SK-N-SH treated with all-trans-retinoic acid at 6 μM for 48 hours (cell line): ENCODE measurements around the gene IGFL2.

Experiments used
- ATAC-seq: fragments of 200-7000 bp; cut with Tn5 transposase; 3 replicates; pipeline ENCODE4 v1.9.1; 2020; ENCODE audit warnings: mild to moderate bottlenecking, moderate library complexity
- ARNTL ChIP-seq: fragments of 450-650 bp; formaldehyde crosslinking; IDR thresholded peaks from 2 replicates; pipeline ENCODE4 v1.5.0; 2020; ENCODE audit warnings: low read depth, mild to moderate bottlenecking, moderate library complexity, borderline replicate concordance
- CSDC2 ChIP-seq: fragments of 250-450 bp; sonication (Bioruptor Pico); IDR thresholded peaks from 2 replicates; pipeline ENCODE4 v1.5.0; 2020; ENCODE audit warnings: mild to moderate bottlenecking, moderate library complexity
- ESRRG ChIP-seq: fragments of 250-450 bp; sonication (Bioruptor Pico); IDR thresholded peaks from 2 replicates; pipeline ENCODE4 v1.6.1; 2021; ENCODE audit warnings: mild to moderate bottlenecking
- GLIS3 ChIP-seq: fragments of 250-450 bp; sonication (Bioruptor Pico); IDR thresholded peaks from 2 replicates; pipeline ENCODE4 v1.5.0; 2020; ENCODE audit warnings: mild to moderate bottlenecking, moderate library complexity
- ISL1 ChIP-seq: fragments of 250-450 bp; sonication (Bioruptor Pico); IDR thresholded peaks from 2 replicates; pipeline ENCODE4 v2.1.2; 2022; ENCODE audit warnings: mild to moderate bottlenecking, moderate library complexity
- OSR1 ChIP-seq: fragments of 250-450 bp; sonication (Bioruptor Pico); IDR thresholded peaks from 2 replicates; pipeline ENCODE4 v1.8.0; 2022; ENCODE audit warnings: moderate library complexity, mild to moderate bottlenecking, inconsistent platforms
- PPARA ChIP-seq: fragments of 250-450 bp; sonication (Bioruptor Pico); IDR thresholded peaks from 2 replicates; pipeline ENCODE4 v1.5.0; 2020; ENCODE audit warnings: mild to moderate bottlenecking, borderline replicate concordance
- RARB ChIP-seq: fragments of 250-450 bp; sonication (Bioruptor Pico); IDR thresholded peaks from 2 replicates; pipeline ENCODE4 v1.8.0; 2021; ENCODE audit warnings: mild to moderate bottlenecking, moderate library complexity
- SNAI2 ChIP-seq: fragments of 250-450 bp; sonication (Bioruptor Pico); IDR thresholded peaks from 2 replicates; pipeline ENCODE4 v1.5.0; 2020; ENCODE audit warnings: mild to moderate bottlenecking, moderate library complexity
- TCF4 ChIP-seq: fragments of 250-450 bp; sonication (Bioruptor Pico); IDR thresholded peaks from 2 replicates; pipeline ENCODE4 v1.8.0; 2021; ENCODE audit warnings: mild to moderate bottlenecking, moderate library complexity, borderline replicate concordance
- TOX ChIP-seq: fragments of 250-450 bp; sonication (Bioruptor Pico); IDR thresholded peaks from 2 replicates; pipeline ENCODE4 v1.8.0; 2021; ENCODE audit warnings: mild to moderate bottlenecking, moderate library complexity, borderline replicate concordance
- TSHZ2 ChIP-seq: fragments of 250-450 bp; sonication (Bioruptor Pico); IDR thresholded peaks from 2 replicates; pipeline ENCODE4 v1.5.0; 2020; ENCODE audit warnings: mild to moderate bottlenecking, moderate library complexity
- ZC3H10 ChIP-seq: fragments of 250-450 bp; sonication (Bioruptor Pico); IDR thresholded peaks from 2 replicates; pipeline ENCODE4 v1.5.1; 2021; ENCODE audit warnings: mild to moderate bottlenecking, moderate library complexity
- ZFP3 ChIP-seq: fragments of 250-450 bp; sonication (Bioruptor Pico); IDR thresholded peaks from 2 replicates; pipeline ENCODE4 v1.5.0; 2020; ENCODE audit warnings: mild to moderate bottlenecking, moderate library complexity
- ZFP30 ChIP-seq: fragments of 450-650 bp; formaldehyde crosslinking; IDR thresholded peaks from 2 replicates; pipeline ENCODE4 v1.5.0; 2022; ENCODE audit warnings: mild to moderate bottlenecking, moderate library complexity
- ZNF565 ChIP-seq: fragments of 450-650 bp; formaldehyde crosslinking; conservative IDR thresholded peaks from 2 replicates; pipeline ENCODE4 v1.5.0; 2020; ENCODE audit warnings: low read depth, mild to moderate bottlenecking, moderate library complexity
- ZNF70 ChIP-seq: fragments of 450-650 bp; formaldehyde crosslinking; IDR thresholded peaks from 2 replicates; pipeline ENCODE4 v1.5.0; 2020; ENCODE audit warnings: mild to moderate bottlenecking, moderate library complexity
- ZNF8 ChIP-seq: fragments of 450-650 bp; formaldehyde crosslinking; IDR thresholded peaks from 2 replicates; pipeline ENCODE4 v1.5.0; 2020; ENCODE audit warnings: mild to moderate bottlenecking, moderate library complexity
- TF ChIP-seq, protein P1 (sequence below): fragments of 250-450 bp; sonication (Bioruptor Pico); IDR thresholded peaks from 2 replicates; pipeline ENCODE4 v1.8.0; 2020; ENCODE audit warnings: mild to moderate bottlenecking, moderate library complexity, borderline replicate concordance
- TF ChIP-seq, protein P2 (sequence below): fragments of 250-450 bp; sonication (Bioruptor Pico); IDR thresholded peaks from 2 replicates; pipeline ENCODE4 v1.5.1; 2020; ENCODE audit warnings: low read depth, mild to moderate bottlenecking, moderate library complexity
- TF ChIP-seq, protein P3 (sequence below): fragments of 250-450 bp; sonication (Bioruptor Pico); IDR thresholded peaks from 2 replicates; pipeline ENCODE4 v1.8.0; 2021; ENCODE audit warnings: low read depth, mild to moderate bottlenecking, moderate library complexity, borderline replicate concordance

The IGFL2 gene

DNA sequence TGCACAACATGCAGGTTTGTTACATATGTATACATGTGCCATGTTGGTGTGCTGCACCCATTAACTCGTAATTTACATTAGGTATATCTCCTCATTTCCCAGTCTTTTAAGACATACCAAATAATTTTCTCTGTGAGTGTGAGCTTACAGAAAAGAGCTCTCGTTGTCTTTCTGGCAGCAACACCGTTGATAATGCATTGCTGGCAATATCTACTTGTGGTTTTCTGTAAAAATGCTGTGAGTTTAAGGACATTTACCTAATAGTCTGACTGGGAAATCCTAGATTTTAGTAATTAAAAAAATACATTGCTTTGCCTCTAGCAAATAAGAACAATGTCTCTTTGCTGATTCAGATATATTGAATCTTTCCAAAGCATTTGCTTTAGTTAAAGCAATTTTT, 31.9 kb upstream of the IGFL2 start:
- TF ChIP-seq ZFP3 (CRISPR knock-in tag) (no peak), ESRRG (CRISPR knock-in tag) (no peak), ZC3H10 (CRISPR knock-in tag) (no peak), SNAI2 (CRISPR knock-in tag) (no peak), ARNTL (CRISPR knock-in tag) (no peak), TOX (no peak), RARB (CRISPR knock-in tag) (no peak), ZNF70 (CRISPR knock-in tag) (no peak), TCF4 (CRISPR knock-in tag) (no peak), GLIS3 (CRISPR knock-in tag) (no peak), ZFP30 (CRISPR knock-in tag) (no peak), ZNF8 (CRISPR knock-in tag) (no peak), CSDC2 (CRISPR knock-in tag) (no peak), OSR1 (CRISPR knock-in tag) (no peak), PPARA (CRISPR knock-in tag) (no peak)
- TF ChIP-seq, protein P1, sequence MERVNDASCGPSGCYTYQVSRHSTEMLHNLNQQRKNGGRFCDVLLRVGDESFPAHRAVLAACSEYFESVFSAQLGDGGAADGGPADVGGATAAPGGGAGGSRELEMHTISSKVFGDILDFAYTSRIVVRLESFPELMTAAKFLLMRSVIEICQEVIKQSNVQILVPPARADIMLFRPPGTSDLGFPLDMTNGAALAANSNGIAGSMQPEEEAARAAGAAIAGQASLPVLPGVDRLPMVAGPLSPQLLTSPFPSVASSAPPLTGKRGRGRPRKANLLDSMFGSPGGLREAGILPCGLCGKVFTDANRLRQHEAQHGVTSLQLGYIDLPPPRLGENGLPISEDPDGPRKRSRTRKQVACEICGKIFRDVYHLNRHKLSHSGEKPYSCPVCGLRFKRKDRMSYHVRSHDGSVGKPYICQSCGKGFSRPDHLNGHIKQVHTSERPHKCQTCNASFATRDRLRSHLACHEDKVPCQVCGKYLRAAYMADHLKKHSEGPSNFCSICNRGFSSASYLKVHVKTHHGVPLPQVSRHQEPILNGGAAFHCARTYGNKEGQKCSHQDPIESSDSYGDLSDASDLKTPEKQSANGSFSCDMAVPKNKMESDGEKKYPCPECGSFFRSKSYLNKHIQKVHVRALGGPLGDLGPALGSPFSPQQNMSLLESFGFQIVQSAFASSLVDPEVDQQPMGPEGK (CRISPR knock-in tag), result no peak
- TF ChIP-seq, protein P2, sequence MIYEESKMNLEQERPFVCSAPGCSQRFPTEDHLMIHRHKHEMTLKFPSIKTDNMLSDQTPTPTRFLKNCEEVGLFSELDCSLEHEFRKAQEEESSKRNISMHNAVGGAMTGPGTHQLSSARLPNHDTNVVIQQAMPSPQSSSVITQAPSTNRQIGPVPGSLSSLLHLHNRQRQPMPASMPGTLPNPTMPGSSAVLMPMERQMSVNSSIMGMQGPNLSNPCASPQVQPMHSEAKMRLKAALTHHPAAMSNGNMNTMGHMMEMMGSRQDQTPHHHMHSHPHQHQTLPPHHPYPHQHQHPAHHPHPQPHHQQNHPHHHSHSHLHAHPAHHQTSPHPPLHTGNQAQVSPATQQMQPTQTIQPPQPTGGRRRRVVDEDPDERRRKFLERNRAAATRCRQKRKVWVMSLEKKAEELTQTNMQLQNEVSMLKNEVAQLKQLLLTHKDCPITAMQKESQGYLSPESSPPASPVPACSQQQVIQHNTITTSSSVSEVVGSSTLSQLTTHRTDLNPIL (CRISPR knock-in tag), result no peak
- TF ChIP-seq, protein P3, sequence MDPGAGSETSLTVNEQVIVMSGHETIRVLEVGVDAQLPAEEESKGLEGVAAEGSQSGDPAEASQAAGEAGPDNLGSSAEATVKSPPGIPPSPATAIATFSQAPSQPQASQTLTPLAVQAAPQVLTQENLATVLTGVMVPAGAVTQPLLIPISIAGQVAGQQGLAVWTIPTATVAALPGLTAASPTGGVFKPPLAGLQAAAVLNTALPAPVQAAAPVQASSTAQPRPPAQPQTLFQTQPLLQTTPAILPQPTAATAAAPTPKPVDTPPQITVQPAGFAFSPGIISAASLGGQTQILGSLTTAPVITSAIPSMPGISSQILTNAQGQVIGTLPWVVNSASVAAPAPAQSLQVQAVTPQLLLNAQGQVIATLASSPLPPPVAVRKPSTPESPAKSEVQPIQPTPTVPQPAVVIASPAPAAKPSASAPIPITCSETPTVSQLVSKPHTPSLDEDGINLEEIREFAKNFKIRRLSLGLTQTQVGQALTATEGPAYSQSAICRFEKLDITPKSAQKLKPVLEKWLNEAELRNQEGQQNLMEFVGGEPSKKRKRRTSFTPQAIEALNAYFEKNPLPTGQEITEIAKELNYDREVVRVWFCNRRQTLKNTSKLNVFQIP (CRISPR knock-in tag), result no peak
- no peak for ATAC-seq

DNA sequence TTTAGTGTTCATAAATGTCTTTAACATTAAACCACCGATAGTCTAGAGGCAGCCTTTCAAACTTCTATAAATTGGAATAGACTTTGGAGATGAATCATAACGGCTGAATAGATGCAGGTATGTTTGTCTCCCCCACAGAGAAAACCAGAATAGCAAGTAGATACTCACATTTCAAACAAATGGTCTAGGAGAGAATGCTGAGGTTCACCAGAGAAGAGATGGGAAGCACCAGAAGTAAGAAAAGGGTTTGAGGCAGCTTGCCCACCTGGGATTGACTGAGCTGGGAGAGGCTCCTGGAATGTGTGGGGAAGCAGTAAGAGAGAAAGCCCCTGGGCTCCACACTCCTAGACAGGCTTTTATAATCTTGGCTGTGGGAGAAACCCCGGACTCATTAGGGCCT, 29.9 kb upstream of the IGFL2 start:
- no peak for TF ChIP-seq TOX
- TF ChIP-seq, protein P3 (CRISPR knock-in tag), result no peak
- no peak for TF ChIP-seq TSHZ2
- TF ChIP-seq ARNTL (CRISPR knock-in tag), result no peak
- no peak for TF ChIP-seq ZFP30 (CRISPR knock-in tag)
- TF ChIP-seq ZNF70 (CRISPR knock-in tag), result no peak
- no peak for TF ChIP-seq ISL1
- TF ChIP-seq ZNF565 (CRISPR knock-in tag), result no peak
- TF ChIP-seq SNAI2 (CRISPR knock-in tag), result no peak
- no peak for TF ChIP-seq ZNF8 (CRISPR knock-in tag)
- TF ChIP-seq, protein P1 (CRISPR knock-in tag), result no peak
- TF ChIP-seq GLIS3 (CRISPR knock-in tag), result no peak
- TF ChIP-seq TCF4 (CRISPR knock-in tag), result no peak
- no peak for TF ChIP-seq ESRRG (CRISPR knock-in tag)
- no peak for TF ChIP-seq PPARA (CRISPR knock-in tag)
- TF ChIP-seq RARB (CRISPR knock-in tag), result no peak

More for the DNA sequence above, 29.9 kb upstream of the IGFL2 start:
- ATAC-seq, result no peak; the same call in 2 of the 3 replicates
